NOMO-1 treated with dmso at 0.1 percent for 144 hours (cell line): Measurements from ENCODE around the gene FLOT2.
A peak's percentile ranks its signal among the peaks of the same experiment; 100 is the strongest.
"Not testable (repeated sequence)": the region's sequence is repeated elsewhere in the genome, so short reads cannot be mapped to it uniquely, and the experiment has no call there.

Experiments
- DNase-seq: peaks from one replicate; lab custom pipeline; 2025; ENCODE audit not compliant: unreplicated experiment; lab: John Stamatoyannopoulos, UW

FLOT2 gene

DNA sequence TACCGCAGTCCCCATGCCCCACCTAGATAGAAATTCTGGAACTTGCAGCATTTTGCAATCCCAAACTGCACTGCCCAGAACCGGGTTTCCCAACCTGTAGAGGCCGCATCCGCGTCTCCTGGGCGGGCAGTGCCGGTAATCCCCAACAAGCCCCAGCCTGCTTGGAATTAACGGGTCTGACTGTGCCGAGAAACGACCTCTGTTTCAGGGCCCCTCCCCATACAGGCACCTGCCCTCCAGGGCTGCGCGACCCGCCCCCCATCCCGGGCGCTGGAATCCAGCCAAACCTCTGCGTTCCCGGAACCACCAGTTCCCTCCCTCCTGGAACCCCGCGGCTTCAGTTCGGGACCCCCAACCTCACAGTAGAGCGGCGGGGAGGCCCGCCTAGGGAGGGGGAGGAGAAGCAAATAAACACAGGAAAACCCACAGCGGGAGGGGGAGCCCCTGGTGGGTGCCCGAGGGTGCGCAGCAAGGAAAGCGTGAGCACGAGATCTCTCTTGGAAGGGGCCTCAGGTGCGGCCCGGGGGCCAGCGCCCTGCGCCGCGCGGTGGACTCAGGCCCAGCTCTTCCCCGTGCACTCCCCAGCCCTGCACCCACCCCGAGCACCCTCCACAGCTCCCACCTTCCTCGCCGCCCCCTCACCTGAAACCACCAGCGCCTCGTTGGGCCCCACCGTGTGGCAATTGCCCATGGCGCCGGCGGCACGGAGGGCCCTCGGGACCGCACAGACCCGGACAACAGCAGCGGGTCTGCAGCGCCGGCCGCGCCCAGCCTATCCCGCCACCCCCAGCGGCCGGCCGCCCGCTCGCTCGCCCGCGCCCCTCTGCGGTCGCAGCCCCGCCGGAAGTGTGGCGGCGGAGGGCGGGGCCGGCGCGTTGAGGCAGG is at the start of gene FLOT2:
FLOT2 (minus strand) TSS at position 850 of the 885 bp plus-strand sequence; CDS start at position 691, 159 bp downstream.
- DNase-seq = peak; percentile 39

DNA sequence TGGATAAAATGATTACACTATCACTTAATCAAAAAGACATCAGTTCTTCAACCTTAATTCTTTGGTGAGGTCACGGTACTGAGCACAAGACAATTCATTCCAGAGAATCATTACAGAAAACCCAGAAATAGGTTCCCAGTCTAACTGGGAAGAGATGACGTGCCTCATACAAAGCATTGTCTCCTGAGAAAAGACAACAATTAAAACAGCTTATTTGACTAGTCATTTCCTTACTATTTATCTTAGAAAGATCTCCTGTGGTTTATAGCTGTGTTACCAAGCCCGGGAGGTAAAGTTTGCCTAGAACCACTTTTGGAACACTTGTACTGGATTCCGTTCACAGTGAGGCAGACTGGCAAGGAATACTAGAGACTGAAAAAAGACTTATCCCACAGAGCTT is 48.7 kb upstream of the FLOT2 start:
- DNase-seq = no peak

- no peak for DNase-seq
Measured at GRCh38 chr17:28944862-28945741, 47.6 kb upstream of the FLOT2 start.

DNA sequence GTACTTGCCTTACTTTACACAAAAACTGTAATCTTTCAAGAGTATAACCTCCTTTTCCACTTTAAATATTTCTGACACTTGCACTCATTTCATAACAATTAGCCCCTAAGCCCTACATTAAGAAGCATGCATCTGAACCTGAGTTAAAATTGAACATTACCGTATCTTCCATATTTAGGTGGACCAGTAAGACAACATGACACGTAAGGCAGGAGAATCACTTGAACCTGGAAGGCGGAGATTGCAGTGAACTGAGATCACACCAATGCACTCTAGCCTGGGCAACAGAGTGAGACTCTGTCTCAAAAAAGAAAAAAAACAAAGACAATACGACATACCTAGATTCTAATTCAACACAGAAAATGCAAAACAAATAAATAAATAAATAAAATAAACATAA is 46.8 kb upstream of the FLOT2 start:
- DNase-seq = no peak

DNA sequence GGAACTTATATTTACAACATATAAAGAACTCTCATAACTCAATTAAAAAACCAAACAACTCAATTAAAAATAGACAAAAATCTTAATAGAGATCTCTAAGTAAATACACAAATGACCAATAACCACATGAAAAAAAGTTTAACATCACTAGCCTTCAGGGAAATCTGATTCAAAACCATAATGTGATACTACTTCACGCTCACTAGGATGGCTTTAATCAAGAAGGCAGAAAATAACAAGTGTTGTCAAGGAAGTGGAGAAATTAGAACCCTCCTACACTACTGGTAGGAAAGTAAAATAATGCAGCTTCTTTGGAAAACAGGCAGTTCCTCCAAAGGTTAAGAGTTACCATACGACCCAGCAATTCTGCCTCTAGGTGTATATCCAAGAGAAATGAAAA is 45.4 kb upstream of the FLOT2 start:
- no peak for DNase-seq

DNA sequence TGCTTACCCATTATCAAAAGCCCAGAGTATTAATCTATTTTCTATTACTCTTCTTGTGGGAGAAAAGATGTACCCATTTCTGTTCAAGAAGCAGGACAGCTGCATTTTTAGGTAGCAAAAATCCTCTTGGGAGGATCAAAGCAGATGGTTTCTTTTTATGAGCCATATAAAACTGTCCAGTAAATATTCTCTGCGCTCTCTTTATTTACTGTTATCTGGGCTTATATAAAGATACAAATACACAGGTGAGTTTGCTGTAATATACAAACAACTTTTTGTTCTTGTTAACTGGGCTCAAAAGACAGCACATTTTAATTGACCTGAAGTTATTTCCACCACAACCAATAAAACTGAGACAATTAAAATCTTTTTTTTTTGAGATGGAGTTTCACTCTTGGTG is 43.7 kb upstream of the FLOT2 start:
- DNase-seq = no peak

DNA sequence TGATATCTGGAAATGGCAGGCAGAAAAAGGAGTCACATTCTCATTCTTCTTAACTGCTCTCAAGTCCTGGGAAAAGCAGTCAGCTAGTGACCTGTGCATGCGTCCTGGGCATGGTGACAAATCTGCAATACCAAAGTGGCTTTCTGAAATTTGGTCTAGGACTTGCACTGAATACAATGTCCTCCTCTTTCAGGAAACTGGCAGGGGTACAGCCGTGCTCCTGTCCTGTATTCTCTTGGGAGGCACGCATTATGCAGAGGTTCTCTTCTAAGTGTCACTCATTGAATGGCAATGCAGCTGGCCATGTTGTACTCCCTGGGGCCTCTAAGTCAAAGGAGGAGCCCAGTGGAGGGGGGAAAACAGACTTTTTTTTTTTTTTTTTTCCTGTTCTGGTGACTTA is 43.1 kb upstream of the FLOT2 start:
- no peak for DNase-seq

DNA sequence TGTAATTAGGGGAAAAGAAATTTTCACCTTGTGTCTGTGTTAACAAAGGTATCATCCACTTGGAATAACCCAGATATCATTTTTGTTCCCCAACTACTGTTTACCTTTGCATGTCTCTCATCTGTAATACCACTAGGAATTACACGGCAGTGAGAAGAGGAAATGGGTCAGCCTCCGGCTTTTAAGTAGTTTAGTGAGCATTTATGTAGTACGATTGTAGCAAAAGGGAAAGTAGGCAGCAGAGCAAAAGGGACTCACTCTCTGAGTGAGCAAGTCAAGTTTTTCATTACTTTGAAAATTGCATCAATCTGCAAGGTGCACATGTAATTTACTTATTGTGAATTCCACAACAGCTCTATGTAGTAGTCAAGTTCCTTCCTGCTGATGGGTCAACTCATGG is 42.6 kb upstream of the FLOT2 start:
- DNase-seq = no peak

DNA sequence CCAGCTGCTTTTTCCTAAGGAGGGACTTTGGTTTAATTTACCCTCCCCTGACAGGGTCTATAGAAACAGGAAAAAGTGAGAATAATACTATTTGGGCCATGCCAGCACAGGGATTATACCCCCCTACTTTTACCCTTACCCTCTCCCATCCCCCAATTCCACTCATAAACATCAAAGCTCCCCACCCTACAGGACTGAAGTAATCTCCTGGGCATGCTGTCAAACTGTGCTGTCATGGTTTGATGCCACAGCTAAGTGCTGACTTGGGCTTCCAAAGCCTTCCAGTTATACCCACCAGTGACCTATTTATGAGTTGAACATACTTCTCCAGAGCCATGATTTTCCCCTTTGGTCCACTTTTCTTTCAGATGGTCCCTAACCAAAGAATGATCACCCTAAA is 41.0 kb upstream of the FLOT2 start:
- DNase-seq = no peak

- DNase-seq = peak; percentile 18
Measured at GRCh38 chr17:28937044-28937729, 39.7 kb upstream of the FLOT2 start.

- DNase-seq = no peak
Measured at GRCh38 chr17:28935744-28936460, 38.4 kb upstream of the FLOT2 start.

- not testable (repeated sequence) for DNase-seq
Measured at GRCh38 chr17:28934508-28934907, 37.0 kb upstream of the FLOT2 start.

- DNase-seq = no peak
Measured at GRCh38 chr17:28929787-28930186, 32.3 kb upstream of the FLOT2 start.

DNA sequence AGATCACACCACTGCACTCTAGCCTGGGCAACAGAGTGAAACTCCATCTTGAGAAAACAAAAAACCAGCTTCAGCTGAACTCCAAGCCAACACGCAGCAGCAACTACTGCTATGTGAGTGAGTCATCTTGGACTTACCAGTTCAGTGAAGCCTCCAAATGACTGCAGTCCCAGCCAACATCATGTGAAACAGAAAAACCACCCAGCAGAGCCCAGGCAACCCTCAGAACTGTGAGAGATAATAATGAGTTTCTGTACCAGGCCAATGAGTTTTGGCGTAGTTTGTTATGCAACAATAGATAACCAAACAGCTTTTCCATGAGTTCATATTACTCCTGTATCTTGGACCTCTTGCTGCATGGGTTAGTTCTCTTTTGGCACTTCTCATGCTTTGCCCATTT is 30.5 kb upstream of the FLOT2 start:
- no peak for DNase-seq

GRCh38 chr17:28926786-28927185 is 29.3 kb upstream of the FLOT2 start:
- DNase-seq = no peak

GRCh38 chr17:28926366-28926765 is 28.8 kb upstream of the FLOT2 start:
- peak; percentile 60 for DNase-seq

DNA sequence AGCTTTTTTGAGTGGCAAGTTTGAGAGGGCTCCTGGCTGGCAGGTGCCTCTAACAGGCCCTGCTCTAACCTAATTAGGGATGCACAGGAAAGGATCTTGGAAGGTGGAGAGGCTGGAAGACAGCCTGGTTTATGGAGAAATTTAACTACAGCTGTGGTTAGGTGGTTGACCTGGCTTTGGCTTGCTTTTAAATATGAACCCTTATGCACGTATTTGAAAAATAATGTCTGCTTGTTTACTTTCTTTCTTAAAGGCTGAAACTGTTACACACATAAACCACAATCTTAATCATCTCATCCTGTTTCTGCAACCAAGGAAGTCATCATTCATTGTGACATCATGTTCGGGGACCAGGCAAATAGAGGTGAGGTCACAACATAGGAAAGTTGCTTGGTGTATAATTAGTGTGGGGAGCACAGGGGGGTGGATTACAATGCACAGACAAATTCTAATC is 28.4 kb upstream of the FLOT2 start:
- peak; percentile 79 for DNase-seq

DNA sequence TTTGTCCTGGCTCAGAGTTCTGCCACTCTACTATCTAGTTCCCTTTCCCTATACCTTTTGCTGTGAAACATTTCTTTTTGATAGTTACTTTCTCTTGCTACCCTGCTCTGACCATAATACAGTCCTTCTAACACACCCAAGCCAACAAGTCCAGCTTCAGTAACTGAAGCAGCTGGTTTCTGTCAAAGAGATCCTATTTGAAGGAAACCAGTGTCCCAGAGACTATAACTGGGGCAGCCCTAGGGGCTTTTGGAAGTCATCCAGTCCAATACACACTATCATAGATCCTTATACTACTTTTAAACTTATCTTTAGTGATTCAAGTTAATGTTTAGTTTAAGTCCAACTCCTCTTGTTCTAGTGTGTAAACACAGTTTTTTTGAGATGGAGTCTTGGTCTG is 22.7 kb upstream of the FLOT2 start:
- no peak for DNase-seq

DNA sequence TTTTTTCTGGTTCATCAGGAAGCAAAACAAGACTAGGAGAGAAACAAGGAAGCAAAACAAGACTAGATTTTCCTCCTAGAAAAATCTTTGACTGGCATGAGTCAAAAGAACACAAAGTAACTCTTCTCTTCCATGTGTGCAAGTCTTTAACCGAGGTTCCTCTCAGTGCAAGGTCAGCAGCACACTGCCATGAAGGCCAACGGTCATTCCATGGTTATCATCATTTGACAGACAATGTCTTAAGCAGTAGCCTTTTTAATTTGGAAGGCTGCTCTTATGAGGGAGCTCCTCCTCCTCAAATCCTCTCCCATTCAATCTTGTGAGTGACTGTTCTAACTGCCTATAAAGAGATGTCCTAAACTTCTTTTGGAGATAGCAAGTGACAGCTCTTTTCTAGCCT is 20.8 kb upstream of the FLOT2 start:
- no peak for DNase-seq

DNA sequence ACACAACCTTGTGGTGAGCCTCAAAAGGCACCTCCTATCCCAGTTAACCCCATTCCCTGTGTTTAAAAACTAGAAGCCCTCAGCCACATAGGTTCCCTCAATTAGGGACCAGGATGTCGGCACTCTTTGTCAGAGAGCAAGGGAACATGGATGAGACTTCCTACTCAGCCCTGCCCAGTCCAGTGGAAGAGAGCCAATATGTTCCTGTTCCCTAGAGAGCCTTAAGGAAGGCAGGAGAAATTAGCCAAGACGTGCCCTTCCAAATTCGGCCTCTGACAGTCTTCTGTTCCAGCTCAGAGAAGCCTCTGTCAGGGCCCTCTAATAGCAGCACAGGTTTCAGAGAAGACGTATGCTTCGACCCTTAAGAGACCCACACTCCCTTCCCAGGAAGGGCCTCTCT is 19.9 kb upstream of the FLOT2 start:
- DNase-seq = no peak

- DNase-seq = no peak
Measured at GRCh38 chr17:28917029-28917428, 19.5 kb upstream of the FLOT2 start.
